SK-N-MC (cell line): ENCODE results near the gene XPO1.
"Not testable (repeated sequence)": the region's sequence is repeated elsewhere in the genome, so short reads cannot be mapped to it uniquely, and the experiment has no call there.

ENCODE experiments used
- DNase-seq: peaks from one replicate; pipeline ENCODE4 v3.0.0-alpha.2; 2011; ENCODE audit warnings: low read depth, low spot score
- H3K27ac ChIP-seq: fragments of 200-600 bp; sonication (generic); 2 replicates; pipeline ENCODE4 v1.5.1; 2016; ENCODE audit warnings: mixed run types
- H3K36me3 ChIP-seq: fragments of 200-600 bp; sonication (generic); 2 replicates; pipeline ENCODE4 v1.6.1; 2017; ENCODE audit warnings: antibody characterized with exemption, low read length, mixed read lengths; ENCODE audit not compliant: insufficient read depth
- H3K4me3 ChIP-seq: fragments of 200-600 bp; sonication (generic); 2 replicates; pipeline ENCODE4 v1.5.1; 2016
- H3K9ac ChIP-seq: fragments of 200-600 bp; sonication (generic); 2 replicates; pipeline ENCODE4 v1.8.0; 2017; ENCODE audit warnings: mixed run types, mixed read lengths; ENCODE audit not compliant: insufficient read length
- H3K9me3 ChIP-seq: fragments of 200-600 bp; sonication (generic); 2 replicates; pipeline ENCODE4 v1.6.1; 2017; ENCODE audit warnings: low read depth, mild to moderate bottlenecking, antibody characterized with exemption, low read length, moderate library complexity, mixed read lengths
- EZH2 ChIP-seq: fragments of 200-600 bp; sonication (generic); IDR thresholded peaks from one replicate; pipeline ENCODE4 v1.6.1; 2017; ENCODE audit warnings: antibody characterized with exemption
- FOXP2 ChIP-seq: optimal IDR thresholded peaks from 2 replicates; pipeline ENCODE3; 2011; ENCODE audit warnings: mild to moderate bottlenecking, moderate library complexity; ENCODE audit not compliant: insufficient read depth; ENCODE audit errors: extremely low read length, control extremely low read depth
- POLR2AphosphoS5 ChIP-seq: IDR thresholded peaks from 2 replicates; pipeline ENCODE4 v1.6.1; 2012; ENCODE audit warnings: mild to moderate bottlenecking, low read depth, low read length, borderline replicate concordance

Gene XPO1

GRCh38 chr2:61538200-61538919, at the start of gene XPO1:
XPO1 (minus strand) TSS chr2:61538356; CDS start chr2:61533897, 4,459 bp downstream.
- TF ChIP-seq FOXP2 (no peak), EZH2 (no peak), POLR2AphosphoS5 (peak; percentile 90)
- Histone ChIP-seq H3K27ac (peak within 1 kb of the TSS; percentile 98), H3K9me3 (no peaks in the 10 kb centered on the region)

GRCh38 chr2:61586928-61587327, 48.8 kb upstream of the XPO1 start:
- not testable (repeated sequence) for H3K9ac ChIP-seq, H3K27ac ChIP-seq, DNase-seq, H3K4me3 ChIP-seq, H3K36me3 ChIP-seq, H3K9me3 ChIP-seq

More at GRCh38 chr2:61538200-61538919, at the start of gene XPO1:
- H3K36me3 ChIP-seq = peaks cover 20% of the 10 kb centered on the region
- H3K9ac ChIP-seq = peak within 1 kb of the TSS; percentile 96
- peak within 1 kb of the TSS; percentile 96 for H3K4me3 ChIP-seq
- peak; percentile 95 for DNase-seq

- H3K36me3 ChIP-seq = no peaks in the 10 kb centered on the region
- no peak overlapping the region for H3K27ac ChIP-seq
- DNase-seq = no peak
- no peak overlapping the region for H3K9ac ChIP-seq
- no peak for TF ChIP-seq POLR2AphosphoS5
- TF ChIP-seq EZH2 = no peak
- no peak for TF ChIP-seq FOXP2
- H3K9me3 ChIP-seq = no peaks in the 10 kb centered on the region
- H3K4me3 ChIP-seq = no peak overlapping the region
These were observed 47.2 kb upstream of the XPO1 start for GRCh38 chr2:61585383-61585782.

- not testable (repeated sequence) for H3K4me3 ChIP-seq, H3K27ac ChIP-seq, H3K36me3 ChIP-seq, H3K9me3 ChIP-seq, H3K9ac ChIP-seq, DNase-seq
These were observed 46.2 kb upstream of the XPO1 start for GRCh38 chr2:61584368-61584767.

GRCh38 chr2:61582165-61582564, 44.0 kb upstream of the XPO1 start:
- no peak for TF ChIP-seq EZH2
- TF ChIP-seq FOXP2 = no peak
- TF ChIP-seq POLR2AphosphoS5 = no peak
- no peak for DNase-seq
- H3K9ac ChIP-seq = no peak overlapping the region

GRCh38 chr2:61581716-61582115, 43.6 kb upstream of the XPO1 start:
- no peak for DNase-seq
- no peak overlapping the region for H3K9ac ChIP-seq
- no peak overlapping the region for H3K4me3 ChIP-seq
- no peak overlapping the region for H3K27ac ChIP-seq
- TF ChIP-seq EZH2 = no peak
- no peak for TF ChIP-seq POLR2AphosphoS5
- TF ChIP-seq FOXP2 = no peak
- H3K9me3 ChIP-seq = no peaks in the 10 kb centered on the region
- no peaks in the 10 kb centered on the region for H3K36me3 ChIP-seq

More at GRCh38 chr2:61582165-61582564, 44.0 kb upstream of the XPO1 start:
- H3K27ac ChIP-seq = no peak overlapping the region
- no peaks in the 10 kb centered on the region for H3K9me3 ChIP-seq
- H3K36me3 ChIP-seq = no peaks in the 10 kb centered on the region
- no peak overlapping the region for H3K4me3 ChIP-seq

- no peak overlapping the region for H3K4me3 ChIP-seq
- H3K9me3 ChIP-seq = no peaks in the 10 kb centered on the region
- H3K9ac ChIP-seq = no peak overlapping the region
- no peak for DNase-seq
- no peaks in the 10 kb centered on the region for H3K36me3 ChIP-seq
- no peak overlapping the region for H3K27ac ChIP-seq
- no peak for TF ChIP-seq FOXP2
- TF ChIP-seq EZH2 = no peak
- no peak for TF ChIP-seq POLR2AphosphoS5
These were observed 37.3 kb upstream of the XPO1 start for GRCh38 chr2:61575447-61575859.

GRCh38 chr2:61566566-61566965, 28.4 kb upstream of the XPO1 start:
- no peak for TF ChIP-seq FOXP2
- TF ChIP-seq EZH2 = no peak
- TF ChIP-seq POLR2AphosphoS5 = no peak
- no peak for DNase-seq
- no peak overlapping the region for H3K27ac ChIP-seq
- no peak overlapping the region for H3K9ac ChIP-seq
- H3K4me3 ChIP-seq = no peak overlapping the region
- no peaks in the 10 kb centered on the region for H3K36me3 ChIP-seq
- no peaks in the 10 kb centered on the region for H3K9me3 ChIP-seq

- TF ChIP-seq FOXP2 (no peak), POLR2AphosphoS5 (no peak), EZH2 (no peak)
- no peak overlapping the region for H3K9ac ChIP-seq
- H3K27ac ChIP-seq = no peak overlapping the region
- H3K9me3 ChIP-seq = no peaks in the 10 kb centered on the region
- no peak for DNase-seq
- no peaks in the 10 kb centered on the region for H3K36me3 ChIP-seq
- no peak overlapping the region for H3K4me3 ChIP-seq
These were observed 24.5 kb upstream of the XPO1 start for GRCh38 chr2:61562615-61563014.
